Upper lobe of left lung (tissue), 4 donors: ENCODE data around the gene RIGI.

Source experiments
- EP300 ChIP-seq, 4 donors: sonication (generic); formaldehyde crosslinking; IDR thresholded peaks; one replicate each; pipeline ENCODE4 v1.5.1; 2017; ENCODE audit warnings: antibody characterized with exemption in 4 of 4, control low read depth in 2 of 4
- POLR2A ChIP-seq, 4 donors: fragments of 450-650 bp; IDR thresholded peaks; one replicate each; pipeline ENCODE4 v1.5.1; 2016 to 2017; ENCODE audit warnings: antibody characterized with exemption in 4 of 4, mild to moderate bottlenecking in 2 of 4
- POLR2AphosphoS5 ChIP-seq, 2 donors: sonication (generic); formaldehyde crosslinking; IDR thresholded peaks; one replicate each; pipeline ENCODE4 v1.5.1; 2017; ENCODE audit warnings: antibody characterized with exemption in 2 of 2
- TF ChIP-seq, protein P1 (sequence below), 6 experiments: fragments of 450-650 bp in 4 of 6; fragments of 200-600 bp in 2 of 6; sonication (generic) in 2 of 6; IDR thresholded peaks; one replicate each; pipeline ENCODE4 v1.5.1; 2016 to 2019; ENCODE audit warnings: antibody characterized with exemption in 6 of 6

DNA sequence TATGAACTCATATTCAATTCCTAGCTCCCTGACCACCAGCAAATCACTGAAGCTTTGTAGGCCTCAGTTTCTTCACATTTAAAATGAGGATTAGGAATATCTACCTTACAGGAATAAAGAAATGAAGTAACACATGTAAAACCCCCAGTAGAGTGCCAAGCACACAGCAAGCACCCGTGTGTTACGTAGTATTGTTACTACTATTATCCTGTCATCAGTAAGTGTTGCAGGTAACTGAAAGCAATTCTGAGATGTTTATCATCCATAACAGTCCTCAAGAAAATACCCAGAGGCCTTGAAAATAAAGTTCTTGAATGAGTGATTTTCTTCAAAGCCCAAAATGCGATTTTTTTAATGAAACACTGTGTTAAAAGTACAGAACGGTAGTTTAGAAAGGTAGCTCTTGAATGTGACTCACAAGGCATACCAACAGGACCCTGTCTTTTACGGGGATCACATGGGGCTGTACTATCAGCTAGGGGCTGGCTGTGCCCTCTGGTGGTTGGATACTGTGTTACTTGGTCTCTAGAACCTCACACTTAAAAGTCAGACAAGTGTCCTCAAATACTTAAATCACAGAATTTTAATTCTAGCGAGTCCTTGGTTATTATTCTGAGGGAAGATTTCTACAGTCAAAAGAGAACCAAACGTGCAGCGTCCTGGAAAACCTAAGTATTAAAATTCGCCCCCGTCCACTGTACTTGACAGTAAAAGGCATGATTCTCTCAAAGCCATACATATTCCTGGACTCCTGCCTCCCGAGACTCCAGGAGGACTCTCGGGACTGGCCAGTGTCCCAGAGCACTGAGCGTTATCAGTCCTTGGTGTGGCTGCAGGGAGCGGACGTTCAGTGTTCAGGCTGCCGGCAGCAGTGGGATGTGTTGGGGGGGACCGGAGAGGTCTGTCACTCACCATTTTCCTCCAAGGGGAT is 46.2 kb upstream of the RIGI start:
- TF ChIP-seq, protein P1, sequence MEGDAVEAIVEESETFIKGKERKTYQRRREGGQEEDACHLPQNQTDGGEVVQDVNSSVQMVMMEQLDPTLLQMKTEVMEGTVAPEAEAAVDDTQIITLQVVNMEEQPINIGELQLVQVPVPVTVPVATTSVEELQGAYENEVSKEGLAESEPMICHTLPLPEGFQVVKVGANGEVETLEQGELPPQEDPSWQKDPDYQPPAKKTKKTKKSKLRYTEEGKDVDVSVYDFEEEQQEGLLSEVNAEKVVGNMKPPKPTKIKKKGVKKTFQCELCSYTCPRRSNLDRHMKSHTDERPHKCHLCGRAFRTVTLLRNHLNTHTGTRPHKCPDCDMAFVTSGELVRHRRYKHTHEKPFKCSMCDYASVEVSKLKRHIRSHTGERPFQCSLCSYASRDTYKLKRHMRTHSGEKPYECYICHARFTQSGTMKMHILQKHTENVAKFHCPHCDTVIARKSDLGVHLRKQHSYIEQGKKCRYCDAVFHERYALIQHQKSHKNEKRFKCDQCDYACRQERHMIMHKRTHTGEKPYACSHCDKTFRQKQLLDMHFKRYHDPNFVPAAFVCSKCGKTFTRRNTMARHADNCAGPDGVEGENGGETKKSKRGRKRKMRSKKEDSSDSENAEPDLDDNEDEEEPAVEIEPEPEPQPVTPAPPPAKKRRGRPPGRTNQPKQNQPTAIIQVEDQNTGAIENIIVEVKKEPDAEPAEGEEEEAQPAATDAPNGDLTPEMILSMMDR (IDR thresholded peaks at IDR 0.05), result peak; percentile 35 to 71 (median 56)
- TF ChIP-seq POLR2A (IDR thresholded peaks at IDR 0.05) (no peak), EP300 (IDR thresholded peaks at IDR 0.05) (no peak), POLR2AphosphoS5 (IDR thresholded peaks at IDR 0.05) (no peak)
